Loucy (cell line): ENCODE results near the gene ESD.
A peak's percentile ranks its signal among the peaks of the same experiment; 100 is the strongest.

Experiments used
- H2AFZ ChIP-seq: fragments of 200-600 bp; sonication (generic); 2 replicates; pipeline ENCODE4 v1.6.0; 2016; ENCODE audit warnings: antibody characterized with exemption, mild to moderate bottlenecking, low read length, moderate library complexity
- H3F3A ChIP-seq: fragments of 200-600 bp; 2 replicates; pipeline ENCODE4 v1.6.0; 2016; ENCODE audit warnings: antibody characterized with exemption, low read depth, mild to moderate bottlenecking
- H3K27me3 ChIP-seq: fragments of 200-600 bp; sonication (generic); 2 replicates; pipeline ENCODE4 v1.6.1; 2014; ENCODE audit warnings: low read length, mild to moderate bottlenecking; ENCODE audit not compliant: insufficient read depth, poor library complexity, severe bottlenecking
- H3K36me3 ChIP-seq: fragments of 200-600 bp; sonication (generic); 2 replicates; pipeline ENCODE4 v1.6.1; 2016; ENCODE audit warnings: low read length; ENCODE audit not compliant: insufficient read depth
- H3K4me1 ChIP-seq: fragments of 200-600 bp; sonication (generic); 2 replicates; pipeline ENCODE4 v1.5.1; 2014; ENCODE audit warnings: low read length, mild to moderate bottlenecking; ENCODE audit not compliant: insufficient read depth, poor library complexity, severe bottlenecking
- H3K4me2 ChIP-seq: fragments of 200-600 bp; sonication (generic); 2 replicates; pipeline ENCODE4 v1.6.0; 2014; ENCODE audit warnings: antibody characterized with exemption, low read length, low read depth, mild to moderate bottlenecking; ENCODE audit not compliant: poor library complexity, severe bottlenecking
- H3K4me3 ChIP-seq: fragments of 200-600 bp; sonication (generic); 2 replicates; pipeline ENCODE4 v1.5.1; 2014; ENCODE audit warnings: low read length, mild to moderate bottlenecking, mixed read lengths; ENCODE audit not compliant: poor library complexity, severe bottlenecking
- H3K79me2 ChIP-seq: fragments of 200-600 bp; sonication (generic); 2 replicates; pipeline ENCODE4 v1.6.1; 2014; ENCODE audit warnings: low read length; ENCODE audit not compliant: insufficient read depth
- H3K9ac ChIP-seq: fragments of 200-600 bp; sonication (generic); 2 replicates; pipeline ENCODE4 v1.6.0; 2014; ENCODE audit warnings: mild to moderate bottlenecking, low read depth, low read length, moderate library complexity; ENCODE audit not compliant: poor library complexity, severe bottlenecking
- H3K9me2 ChIP-seq: fragments of 200-600 bp; sonication (generic); replicated peaks from 2 replicates; pipeline ENCODE4 v1.6.1; 2016; ENCODE audit warnings: low read depth, low read length, mixed read lengths
- H3K9me3 ChIP-seq: fragments of 200-600 bp; sonication (generic); 2 replicates; pipeline ENCODE4 v1.6.1; 2014; ENCODE audit warnings: mild to moderate bottlenecking, antibody characterized with exemption, low read length, low read depth; ENCODE audit not compliant: insufficient read depth
- H4K20me1 ChIP-seq: fragments of 200-600 bp; sonication (generic); 2 replicates; pipeline ENCODE4 v1.6.0; 2014; ENCODE audit warnings: antibody characterized with exemption, low read length, mild to moderate bottlenecking; ENCODE audit not compliant: insufficient read depth, poor library complexity, severe bottlenecking
- CTCF ChIP-seq: fragments of 200-600 bp; sonication (generic); conservative IDR thresholded peaks from 2 replicates; pipeline ENCODE4 v1.5.1; 2014; ENCODE audit warnings: mild to moderate bottlenecking, antibody characterized with exemption, low read length
- EZH2phosphoT487 ChIP-seq: fragments of 200-600 bp; IDR thresholded peaks from 2 replicates; pipeline ENCODE4 v1.6.1; 2018; ENCODE audit warnings: antibody characterized with exemption, mild to moderate bottlenecking, moderate library complexity, borderline replicate concordance

Gene ESD

DNA sequence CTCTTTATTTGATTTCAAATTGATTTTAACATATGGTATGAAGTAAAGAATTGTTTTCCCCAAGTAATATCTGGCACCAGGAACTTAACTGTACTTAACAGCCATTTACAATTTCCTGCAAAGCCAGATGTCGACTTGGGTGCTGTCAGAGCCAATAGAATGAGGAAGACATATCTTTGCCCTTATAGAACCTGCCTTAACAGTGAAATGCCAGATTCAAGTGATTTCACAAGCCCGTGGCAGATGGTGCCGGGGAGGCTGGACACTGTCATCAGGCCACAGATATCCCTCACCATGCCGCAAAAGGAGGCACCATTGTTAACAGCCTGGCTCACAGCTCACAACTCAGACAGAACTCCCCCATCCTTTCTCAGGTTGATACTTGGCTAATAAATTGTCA is 48.7 kb downstream of the ESD start:
- no peaks in the 10 kb centered on the region for H4K20me1 ChIP-seq
- peaks cover 46% of the 10 kb centered on the region for H3K4me1 ChIP-seq
- no peak overlapping the region for H2AFZ ChIP-seq
- no peak overlapping the region for H3K9ac ChIP-seq
- no peak for TF ChIP-seq CTCF
- no peak for TF ChIP-seq EZH2phosphoT487
- H3K4me2 ChIP-seq: peak overlapping the region; percentile 19
- no peaks in the 10 kb centered on the region for H3K9me2 ChIP-seq
- no peaks in the 10 kb centered on the region for H3K79me2 ChIP-seq
- H3K9me3 ChIP-seq: no peaks in the 10 kb centered on the region
- H3K27me3 ChIP-seq: no peaks in the 10 kb centered on the region
- H3F3A ChIP-seq: 0 out of 2 replicates have a peak, but pooled peaks cover 5% of the 10 kb centered on the region
- no peak overlapping the region for H3K4me3 ChIP-seq
- peaks cover 12% of the 10 kb centered on the region; the same call in 1 of the 2 replicates for H3K36me3 ChIP-seq

DNA sequence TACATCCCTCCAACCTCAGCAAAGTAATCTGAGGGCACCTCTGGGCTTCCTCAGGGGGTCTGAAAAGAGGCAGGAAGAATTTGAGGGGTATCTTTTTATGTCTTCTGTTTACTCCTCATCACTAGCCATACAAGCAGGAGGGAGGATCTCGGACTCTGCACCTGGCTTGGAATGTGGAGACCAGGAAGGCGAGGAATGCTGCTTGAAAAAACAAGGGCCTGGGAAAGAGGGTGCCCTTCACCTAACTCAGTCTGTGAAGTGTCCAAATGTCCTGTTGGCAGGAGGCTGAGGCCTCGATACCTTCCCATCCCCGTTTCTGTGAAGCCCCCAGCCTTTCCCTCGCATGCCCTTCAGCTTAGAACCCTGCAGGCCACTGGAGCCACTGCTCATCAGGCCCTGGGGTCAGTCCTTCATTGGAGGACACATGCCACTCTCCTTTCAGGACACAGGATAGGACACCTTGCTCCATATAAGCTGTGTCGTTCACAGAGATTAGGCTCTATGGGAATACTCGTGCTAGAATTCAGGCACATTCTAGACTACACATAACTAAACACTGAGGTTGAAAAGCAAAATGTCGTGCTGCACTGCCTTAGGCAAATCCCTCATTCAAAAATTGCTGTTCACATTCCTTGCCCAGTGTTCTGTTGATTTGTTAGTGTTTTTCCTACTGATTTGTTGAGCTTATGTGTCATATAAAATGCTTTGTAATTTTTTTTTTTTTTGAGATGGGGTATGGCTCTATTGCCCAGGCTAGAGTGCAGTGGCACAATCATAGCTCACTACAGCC is 49.7 kb downstream of the ESD start:
- no peak for TF ChIP-seq EZH2phosphoT487
- no peak for TF ChIP-seq CTCF

GRCh38 chr13:46745706-46746105 is 51.3 kb downstream of the ESD start:
- Histone ChIP-seq H3K9ac (no peak overlapping the region), H3K79me2 (no peaks in the 10 kb centered on the region), H3F3A (no peaks in the 10 kb centered on the region), H3K4me2 (no peak overlapping the region), H3K27me3 (no peaks in the 10 kb centered on the region), H3K36me3 (peaks cover 16% of the 10 kb centered on the region; the same call in 1 of the 2 replicates), H4K20me1 (no peaks in the 10 kb centered on the region), H3K4me3 (no peak overlapping the region), H3K9me2 (no peaks in the 10 kb centered on the region), H3K4me1 (peaks cover 31% of the 10 kb centered on the region), H2AFZ (no peak overlapping the region), H3K9me3 (no peaks in the 10 kb centered on the region)
- TF ChIP-seq CTCF: no peak
- no peak for TF ChIP-seq EZH2phosphoT487

More for the DNA sequence above, 49.7 kb downstream of the ESD start:
- Histone ChIP-seq H3K36me3 (peaks cover 12% of the 10 kb centered on the region; the same call in 1 of the 2 replicates), H3K4me2 (no peak overlapping the region), H3K4me3 (no peak overlapping the region), H3K4me1 (peaks cover 42% of the 10 kb centered on the region), H3F3A (0 out of 2 replicates have a peak, but pooled peaks cover 5% of the 10 kb centered on the region), H2AFZ (no peak overlapping the region), H3K27me3 (no peaks in the 10 kb centered on the region), H3K9me3 (no peaks in the 10 kb centered on the region), H3K79me2 (no peaks in the 10 kb centered on the region), H3K9ac (no peak overlapping the region), H3K9me2 (no peaks in the 10 kb centered on the region), H4K20me1 (no peaks in the 10 kb centered on the region)
